A549 (cell line): Measurements from ENCODE around the gene MYO1D. TPM values are rescaled to one million over a fixed set of nuclear protein-coding genes. Genes with fewer than 3 reads are reported as not detected.

Experiments used
- ATAC-seq, 2 experiments: fragments of 200-7000 bp in 1 of 2; fragments of >200 bp in 1 of 2; cut with Nextera tagmentation in 1 of 2; cut with Tn5 transposase in 1 of 2; 3 replicates each; pipeline versions ENCODE4 v1.8.0 to v1.9.1; 2018 to 2020; ENCODE audit warnings: mild to moderate bottlenecking in 1 of 2, moderate library complexity in 1 of 2
- CTCF ChIA-PET: fragments of 300-600 bp; sonication (Branson Sonifier 250); formaldehyde crosslinking; extraction: SDS; loops from one replicate; lab custom pipeline; 2021; ENCODE audit warnings: antibody characterized with exemption, inconsistent platforms; lab: Yijun Ruan, JAX
- POLR2A ChIA-PET: fragments of 350-600 bp; formaldehyde crosslinking; extraction: SDS; loops from one replicate; lab custom pipeline; 2021; ENCODE audit warnings: antibody characterized with exemption, inconsistent platforms; lab: Yijun Ruan, JAX
- DNase-seq, 2 experiments: peaks; one replicate each; pipeline versions ENCODE4 v3.0.0 to v3.0.0-alpha.2; 2011 to 2016; ENCODE audit warnings: low read depth in 1 of 2, low spot score in 1 of 2
- FAIRE-seq: peaks from 2 replicates; lab custom pipeline; 2011; peaks lifted over from hg19 to GRCh38; lab: Jason Lieb, UNC
- H3K27ac ChIP-seq, 2 experiments: fragments of >200 bp; sonication (Bioruptor Twin); formaldehyde crosslinking; 3 replicates each; pipeline ENCODE4 v1.5.1; 2016 to 2017
- H3K4me1 ChIP-seq: fragments of >200 bp; sonication (Bioruptor Twin); formaldehyde crosslinking; 3 replicates; pipeline ENCODE4 v1.6.1; 2016
- H3K4me2 ChIP-seq: fragments of >200 bp; sonication (Bioruptor Twin); formaldehyde crosslinking; 3 replicates; pipeline ENCODE4 v1.6.1; 2016
- H3K4me3 ChIP-seq: fragments of >200 bp; sonication (Bioruptor Twin); formaldehyde crosslinking; 3 replicates; pipeline ENCODE4 v1.5.1; 2016
- H3K9me3 ChIP-seq: fragments of >200 bp; sonication (Bioruptor Twin); formaldehyde crosslinking; 3 replicates; pipeline ENCODE4 v1.6.1; 2016
- CBX2 ChIP-seq: fragments of 200-600 bp; sonication (generic); IDR thresholded peaks from 2 replicates; pipeline ENCODE4 v1.6.1; 2016; ENCODE audit warnings: low read depth, mild to moderate bottlenecking, borderline replicate concordance
- CEBPB ChIP-seq, 2 experiments: fragments of >200 bp in 1 of 2; sonication (Bioruptor Twin) in 1 of 2; formaldehyde crosslinking in 1 of 2; IDR thresholded peaks; 2 replicates each; pipeline ENCODE4 v1.6.1; 2012 to 2016
- CHD4 ChIP-seq: fragments of 200-600 bp; sonication (generic); IDR thresholded peaks from 2 replicates; pipeline ENCODE4 v1.6.1; 2016; ENCODE audit warnings: antibody characterized with exemption, mild to moderate bottlenecking, borderline replicate concordance
- EHF ChIP-seq: fragments of 250-450 bp; sonication (Bioruptor Pico); IDR thresholded peaks from 2 replicates; pipeline ENCODE4 v1.5.0; 2020; ENCODE audit warnings: mild to moderate bottlenecking
- EP300 ChIP-seq, 2 experiments: fragments of >200 bp; sonication (Bioruptor Twin); formaldehyde crosslinking; IDR thresholded peaks; 2 replicates in 1 of 2; 3 replicates in 1 of 2; pipeline ENCODE4 v1.6.1; 2016 to 2017
- FOSL2 ChIP-seq, 2 experiments: fragments of 450-650 bp in 1 of 2; fragments of >200 bp in 1 of 2; sonication (Bioruptor Twin) in 1 of 2; formaldehyde crosslinking; IDR thresholded peaks; 2 replicates each; pipeline versions ENCODE4 v1.5.0 to v1.6.1; 2016 to 2020; ENCODE audit warnings: mild to moderate bottlenecking in 1 of 2, moderate library complexity in 1 of 2
- FOXS1 ChIP-seq: fragments of 250-450 bp; sonication (Bioruptor Pico); IDR thresholded peaks from 2 replicates; pipeline ENCODE4 v1.5.0; 2020; ENCODE audit warnings: mild to moderate bottlenecking, moderate library complexity
- HOXA7 ChIP-seq: fragments of 250-450 bp; sonication (Bioruptor Pico); IDR thresholded peaks from 2 replicates; pipeline ENCODE4 v1.5.0; 2020; ENCODE audit warnings: mild to moderate bottlenecking, moderate library complexity
- HOXB5 ChIP-seq: fragments of 250-450 bp; sonication (Bioruptor Pico); IDR thresholded peaks from 2 replicates; pipeline ENCODE4 v1.5.0; 2020; ENCODE audit warnings: mild to moderate bottlenecking, moderate library complexity
- JUN ChIP-seq, 2 experiments: fragments of >200 bp; sonication (Bioruptor Twin); formaldehyde crosslinking; IDR thresholded peaks; 2 replicates in 1 of 2; 3 replicates in 1 of 2; pipeline ENCODE4 v1.6.1; 2016 to 2017
- JUNB ChIP-seq: fragments of >200 bp; sonication (Bioruptor Twin); formaldehyde crosslinking; IDR thresholded peaks from 2 replicates; pipeline ENCODE4 v1.6.1; 2016
- MAFK ChIP-seq: fragments of 450-650 bp; IDR thresholded peaks from 2 replicates; pipeline ENCODE4 v1.6.1; 2014; ENCODE audit not compliant: partially characterized antibody
- NPAS2 ChIP-seq: fragments of 250-450 bp; sonication (Bioruptor Pico); IDR thresholded peaks from 2 replicates; pipeline ENCODE4 v1.8.0; 2022; ENCODE audit warnings: mild to moderate bottlenecking, moderate library complexity, borderline replicate concordance
- POLR2A ChIP-seq: IDR thresholded peaks from 2 replicates; pipeline ENCODE4 v1.6.1; 2012; ENCODE audit warnings: mild to moderate bottlenecking, low read length
- RARB ChIP-seq: fragments of 250-450 bp; sonication (Bioruptor Pico); IDR thresholded peaks from 2 replicates; pipeline ENCODE4 v1.8.0; 2021; ENCODE audit warnings: mild to moderate bottlenecking, moderate library complexity
- RNF2 ChIP-seq: fragments of 200-600 bp; sonication (generic); IDR thresholded peaks from 2 replicates; pipeline ENCODE4 v1.6.1; 2016; ENCODE audit warnings: low read depth, mild to moderate bottlenecking, antibody characterized with exemption, moderate library complexity, borderline replicate concordance
- SREBF2 ChIP-seq: fragments of 450-650 bp; IDR thresholded peaks from 2 replicates; pipeline ENCODE4 v1.6.1; 2014; ENCODE audit warnings: mild to moderate bottlenecking, moderate library complexity
- ZNF302 ChIP-seq: fragments of 250-450 bp; sonication (Bioruptor Pico); IDR thresholded peaks from 2 replicates; pipeline ENCODE4 v1.9.0; 2021; ENCODE audit warnings: inconsistent platforms, mild to moderate bottlenecking, moderate library complexity
- ZSCAN20 ChIP-seq: fragments of 250-450 bp; sonication (Bioruptor Pico); IDR thresholded peaks from 2 replicates; pipeline ENCODE4 v1.8.0; 2022; ENCODE audit warnings: mild to moderate bottlenecking, moderate library complexity
- WGBS: methylation state at CpG from one replicate; pipeline ENCODE4 v1.1.6; 2017; ENCODE audit errors: missing lambda C conversion rate; 5-methylcytosine and 5-hydroxymethylcytosine counted together
- polyA plus RNA-seq, 4 experiments: library from polyadenylated mRNA; depleted of rRNA in 3 of 4; stranded (reverse); fragments of >200 nt; fragmentation: RNase III in 1 of 4; extraction: RNeasy Plus Mini Kit Qiagen cat#74134 plus additional on column Dnase treatment in 1 of 4; gene quantifications; 2 replicates in 3 of 4; 3 replicates in 1 of 4; pipeline ENCODE4 v1.2.3, GENCODE V29; 2011 to 2017
- TF ChIP-seq, protein P1 (sequence below): IDR thresholded peaks from 2 replicates; pipeline ENCODE4 v1.6.1; 2012; ENCODE audit warnings: low read depth, borderline replicate concordance
- TF ChIP-seq, protein P2 (sequence below): fragments of 250-450 bp; sonication (Bioruptor Pico); IDR thresholded peaks from 2 replicates; pipeline ENCODE4 v1.5.0; 2020; ENCODE audit warnings: low read depth, mild to moderate bottlenecking, moderate library complexity
- TF ChIP-seq, protein P3 (sequence below): fragments of 450-650 bp; IDR thresholded peaks from 2 replicates; pipeline ENCODE4 v1.6.1; 2014; ENCODE audit warnings: antibody characterized with exemption
- TF ChIP-seq, protein P4 (sequence below): IDR thresholded peaks from 2 replicates; pipeline ENCODE4 v1.6.1; 2012

The MYO1D gene
- polyA plus RNA-seq, 2 of the 4 experiments (the other 2 are of a cell fraction), result 2.8 to 4.2 TPM

DNA sequence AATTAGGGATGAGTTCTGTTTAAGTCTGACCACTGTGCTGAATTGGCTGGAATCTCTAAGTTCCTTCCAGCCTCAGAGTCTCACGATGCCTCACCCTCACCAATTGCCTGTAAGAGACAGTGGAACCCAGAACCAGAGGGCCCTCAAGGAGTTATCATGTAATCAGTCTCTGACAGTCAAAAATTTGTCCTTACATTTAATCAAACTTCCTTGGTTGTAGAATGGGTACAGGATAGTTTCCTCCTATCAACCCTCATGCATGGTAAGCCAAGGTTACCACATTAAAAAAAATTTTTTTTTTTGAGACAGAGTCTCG lies 306.9 kb downstream of the MYO1D start (continued):
- no peak for TF ChIP-seq POLR2A
- no peak for TF ChIP-seq EP300 (IDR thresholded peaks at IDR 0.05)
- TF ChIP-seq RARB (CRISPR knock-in tag), result no peak
- no peak for TF ChIP-seq CEBPB (IDR thresholded peaks at IDR 0.05)
- no peak for TF ChIP-seq ZSCAN20
- TF ChIP-seq, all 56 proteins: peak for 0

DNA sequence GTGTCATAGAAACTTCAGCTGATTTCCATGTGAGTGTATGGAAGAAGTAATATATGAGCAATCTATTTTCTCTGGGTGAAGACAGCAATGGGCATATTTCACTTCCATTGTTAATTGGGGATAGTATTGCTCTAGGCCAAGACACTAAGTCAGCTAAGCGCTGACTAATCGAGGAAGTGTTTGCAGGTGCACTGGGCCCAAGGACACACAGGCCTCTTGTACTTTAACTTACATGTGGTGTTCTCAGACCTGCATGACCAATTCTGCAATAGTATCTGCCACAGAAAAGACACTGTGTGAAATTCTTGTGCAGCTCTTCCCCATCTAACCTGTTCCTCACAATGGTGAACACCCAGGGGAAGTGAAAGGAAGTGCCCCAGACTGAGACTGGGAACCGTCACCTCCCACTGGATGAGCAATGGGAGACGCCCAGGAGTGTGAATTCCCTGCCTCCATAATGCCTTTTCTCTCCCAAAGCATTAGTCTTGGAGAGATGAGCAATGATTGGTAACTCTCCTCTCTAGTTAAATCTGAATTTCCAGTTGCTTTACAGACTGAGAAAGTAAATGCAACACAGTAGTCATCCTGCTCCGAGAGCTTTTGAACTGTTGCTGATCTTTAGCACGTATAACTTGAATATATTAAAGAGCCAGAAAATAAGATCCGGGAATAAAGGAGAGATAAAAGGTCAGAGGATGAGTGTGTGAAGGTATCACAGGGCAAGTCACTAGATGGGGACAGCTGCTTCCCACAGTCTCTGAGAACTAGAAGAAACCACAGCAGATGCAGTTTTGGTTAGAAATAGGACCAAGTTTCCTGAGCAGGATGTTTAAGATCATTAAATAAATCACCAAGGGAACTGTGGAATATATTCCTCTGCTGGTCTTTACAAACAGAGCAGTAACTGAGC lies 307.5 kb downstream of the MYO1D start:
- ATAC-seq, result peak in 1 of 2 experiments; percentile 53; a peak in 3 of 6 replicates
- no peak for TF ChIP-seq EP300 (IDR thresholded peaks at IDR 0.05)
- TF ChIP-seq CBX2, result no peak
- no peak for TF ChIP-seq MAFK
- no peak overlapping the region for H3K27ac ChIP-seq
- FAIRE-seq, result no peak
- no peaks in the 10 kb centered on the region for H3K4me1 ChIP-seq
- no peaks in the 10 kb centered on the region for H3K9me3 ChIP-seq
- CTCF ChIA-PET, result interaction anchor here (0.7 to 1.1 kb wide), 2 partner anchors 9 to 50 kb away, joined by 3 to 4 read pairs; no protein-coding TSS in a partner anchor
- H3K4me3 ChIP-seq, result no peak overlapping the region
- POLR2A ChIA-PET, result no interaction called here
- no peak overlapping the region for H3K4me2 ChIP-seq
- no peak for DNase-seq
- WGBS, result 57% methylated on average over 7 of the region's 7 CpGs

DNA sequence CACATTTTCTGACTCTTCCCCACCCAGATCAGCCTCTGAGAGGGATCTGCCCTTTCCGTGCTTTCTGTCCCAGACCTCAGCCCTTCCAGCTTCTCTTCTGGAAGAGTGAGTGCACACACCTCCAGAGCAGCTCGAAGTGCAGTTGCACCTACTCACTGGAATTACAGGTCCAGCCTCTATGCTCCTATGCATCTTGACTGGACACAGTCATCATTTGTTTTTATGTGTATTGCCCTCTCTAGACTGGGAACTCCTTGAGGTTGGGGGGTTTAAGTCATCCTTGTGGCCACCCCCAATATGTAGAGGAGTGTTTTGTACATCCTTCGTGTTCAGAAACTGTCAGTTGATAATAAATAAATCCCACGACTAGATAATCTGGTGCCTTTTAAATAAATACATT lies 308.2 kb downstream of the MYO1D start:
- H3K4me3 ChIP-seq, result no peak overlapping the region
- H3K4me2 ChIP-seq, result no peak overlapping the region
- TF ChIP-seq EHF (CRISPR knock-in tag) (no peak), RNF2 (no peak), SREBF2 (no peak), ZSCAN20 (no peak), JUNB (no peak), FOSL2 (IDR thresholded peaks at IDR 0.05) (no peak), FOSL2 (CRISPR knock-in tag; IDR thresholded peaks at IDR 0.05) (no peak), HOXB5 (no peak), JUN (IDR thresholded peaks at IDR 0.05) (no peak), HOXA7 (CRISPR knock-in tag) (no peak), ZNF302 (CRISPR knock-in tag) (no peak), EP300 (IDR thresholded peaks at IDR 0.05) (no peak), CHD4 (no peak), CEBPB (IDR thresholded peaks at IDR 0.05) (no peak), NPAS2 (CRISPR knock-in tag) (no peak), CBX2 (no peak)
- TF ChIP-seq, protein P1, sequence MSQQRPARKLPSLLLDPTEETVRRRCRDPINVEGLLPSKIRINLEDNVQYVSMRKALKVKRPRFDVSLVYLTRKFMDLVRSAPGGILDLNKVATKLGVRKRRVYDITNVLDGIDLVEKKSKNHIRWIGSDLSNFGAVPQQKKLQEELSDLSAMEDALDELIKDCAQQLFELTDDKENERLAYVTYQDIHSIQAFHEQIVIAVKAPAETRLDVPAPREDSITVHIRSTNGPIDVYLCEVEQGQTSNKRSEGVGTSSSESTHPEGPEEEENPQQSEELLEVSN, result no peak
- 62% methylated on average over 4 of the region's 4 CpGs for WGBS
- FAIRE-seq (no peak), ATAC-seq (no peak), DNase-seq (no peak)
- H3K27ac ChIP-seq, result no peak overlapping the region
- no peaks in the 10 kb centered on the region for H3K4me1 ChIP-seq
- H3K9me3 ChIP-seq, result no peaks in the 10 kb centered on the region
- POLR2A ChIA-PET, result no interaction called here
- CTCF ChIA-PET, result interaction anchor here (0.7 to 1.1 kb wide), 2 partner anchors 9 to 50 kb away, joined by 3 to 4 read pairs; no protein-coding TSS in a partner anchor

DNA sequence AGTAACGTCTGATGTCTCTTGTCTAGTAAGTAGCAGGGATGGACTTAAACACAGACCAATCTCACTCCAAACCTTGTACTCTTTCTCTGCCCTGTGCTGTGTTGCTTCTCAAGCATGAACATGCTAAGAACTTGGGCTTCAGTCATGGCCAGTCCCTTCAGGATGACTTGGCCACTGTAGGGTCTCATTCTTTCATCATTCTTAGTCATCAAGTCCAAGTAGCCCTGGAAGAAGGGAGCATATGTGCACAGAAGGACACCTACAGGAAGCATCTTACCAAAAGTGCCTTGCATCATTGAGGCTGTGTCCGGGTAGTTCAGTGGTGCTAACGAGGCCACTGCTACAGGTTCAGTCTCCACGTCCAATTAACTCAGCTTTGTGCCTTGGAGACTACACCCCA lies 309.4 kb downstream of the MYO1D start:
- 86% methylated on average over 4 of the region's 4 CpGs for WGBS

More for the DNA sequence above, 309.4 kb downstream of the MYO1D start:
- Histone ChIP-seq H3K9me3 (no peaks in the 10 kb centered on the region), H3K4me2 (no peak overlapping the region), H3K27ac (no peak overlapping the region), H3K4me1 (no peaks in the 10 kb centered on the region), H3K4me3 (no peak overlapping the region)
- ATAC-seq (no peak), DNase-seq (peak in 1 of 2 experiments; percentile 4), FAIRE-seq (no peak)
- no peak for TF ChIP-seq MAFK
- no peak for TF ChIP-seq RARB (CRISPR knock-in tag)
- no peak for TF ChIP-seq HOXB5
- TF ChIP-seq NPAS2 (CRISPR knock-in tag), result no peak
- TF ChIP-seq, protein P2, sequence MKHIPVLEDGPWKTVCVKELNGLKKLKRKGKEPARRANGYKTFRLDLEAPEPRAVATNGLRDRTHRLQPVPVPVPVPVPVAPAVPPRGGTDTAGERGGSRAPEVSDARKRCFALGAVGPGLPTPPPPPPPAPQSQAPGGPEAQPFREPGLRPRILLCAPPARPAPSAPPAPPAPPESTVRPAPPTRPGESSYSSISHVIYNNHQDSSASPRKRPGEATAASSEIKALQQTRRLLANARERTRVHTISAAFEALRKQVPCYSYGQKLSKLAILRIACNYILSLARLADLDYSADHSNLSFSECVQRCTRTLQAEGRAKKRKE (CRISPR knock-in tag), result no peak
- TF ChIP-seq FOXS1, result no peak
- TF ChIP-seq, protein P3, sequence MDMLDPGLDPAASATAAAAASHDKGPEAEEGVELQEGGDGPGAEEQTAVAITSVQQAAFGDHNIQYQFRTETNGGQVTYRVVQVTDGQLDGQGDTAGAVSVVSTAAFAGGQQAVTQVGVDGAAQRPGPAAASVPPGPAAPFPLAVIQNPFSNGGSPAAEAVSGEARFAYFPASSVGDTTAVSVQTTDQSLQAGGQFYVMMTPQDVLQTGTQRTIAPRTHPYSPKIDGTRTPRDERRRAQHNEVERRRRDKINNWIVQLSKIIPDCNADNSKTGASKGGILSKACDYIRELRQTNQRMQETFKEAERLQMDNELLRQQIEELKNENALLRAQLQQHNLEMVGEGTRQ, result no peak
- no peak for TF ChIP-seq CEBPB (IDR thresholded peaks at IDR 0.05)
- TF ChIP-seq, protein P4, sequence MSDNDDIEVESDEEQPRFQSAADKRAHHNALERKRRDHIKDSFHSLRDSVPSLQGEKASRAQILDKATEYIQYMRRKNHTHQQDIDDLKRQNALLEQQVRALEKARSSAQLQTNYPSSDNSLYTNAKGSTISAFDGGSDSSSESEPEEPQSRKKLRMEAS, result no peak
- CTCF ChIA-PET, result interaction anchor here (1.0 to 1.7 kb wide), 2 partner anchors 29 to 43 kb away, joined by 3 to 4 read pairs; no protein-coding TSS in a partner anchor
- POLR2A ChIA-PET, result interaction anchor here (0.8 kb wide), 1 partner anchor 57 kb away, joined by 3 read pairs; no protein-coding TSS in a partner anchor
